GM18873 (cell line): ENCODE measurements around the gene TACC2.
"Not testable (repeated sequence)": the region's sequence is repeated elsewhere in the genome, so short reads cannot be mapped to it uniquely, and the experiment has no call there.

Experiments
- ATAC-seq: cut with Tn5 transposase; IDR thresholded peaks from one replicate; pipeline ENCODE4 v1.9.1; 2021; ENCODE audit warnings: mild to moderate bottlenecking, moderate library complexity, moderate number of reproducible peaks; ENCODE audit not compliant: unreplicated experiment, low FRiP score

Gene TACC2

DNA sequence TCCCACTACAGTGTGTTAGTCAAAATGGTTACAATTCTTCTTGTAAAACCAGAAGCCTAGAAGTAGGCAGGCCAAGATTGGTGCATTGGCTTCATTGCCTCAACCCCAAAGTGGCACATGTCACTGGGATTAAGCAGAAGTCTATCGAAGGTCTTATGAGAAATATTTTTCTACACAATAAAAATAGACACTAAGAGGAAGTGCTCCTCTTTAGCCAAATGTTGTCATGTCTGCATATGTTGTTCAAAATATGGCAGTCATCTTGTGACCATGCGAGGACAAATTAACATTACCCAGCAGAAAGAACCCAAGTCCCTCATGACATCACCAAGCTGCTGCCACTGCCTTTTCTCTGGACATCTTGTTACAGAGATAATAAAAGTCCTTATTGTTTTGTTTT, 7.6 kb upstream of the TACC2 start:
- ATAC-seq, result no peak

- no peak for ATAC-seq
Measured at GRCh38 chr10:121983852-121984251, 5.1 kb upstream of the TACC2 start.

DNA sequence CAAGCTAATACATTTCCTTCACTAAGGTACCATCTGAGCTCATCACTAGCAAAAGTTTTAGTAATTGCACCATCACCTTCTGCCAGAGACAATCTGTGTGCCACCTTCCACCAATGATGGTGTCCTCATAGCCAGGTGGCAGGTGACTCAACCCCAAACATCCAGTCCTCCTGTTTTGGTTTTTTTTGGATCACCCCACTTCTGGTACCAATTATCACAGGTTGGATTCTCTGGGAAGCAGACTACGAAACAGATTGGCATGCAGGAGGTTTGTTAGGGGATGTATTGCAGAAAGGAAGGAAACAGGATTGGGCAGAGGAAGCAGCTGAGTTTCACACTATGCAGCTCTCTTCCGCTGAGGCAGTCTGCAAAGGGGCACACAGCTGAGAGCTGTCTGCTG, 4.5 kb upstream of the TACC2 start:
- ATAC-seq, result no peak

- ATAC-seq, result no peak
Measured at GRCh38 chr10:121990015-121990677, 1.2 kb downstream of the TACC2 start.

- ATAC-seq, result not testable (repeated sequence)
Measured at GRCh38 chr10:121991727-121992126, 2.8 kb downstream of the TACC2 start.

GRCh38 chr10:121994429-121994941, 5.5 kb downstream of the TACC2 start:
- no peak for ATAC-seq

DNA sequence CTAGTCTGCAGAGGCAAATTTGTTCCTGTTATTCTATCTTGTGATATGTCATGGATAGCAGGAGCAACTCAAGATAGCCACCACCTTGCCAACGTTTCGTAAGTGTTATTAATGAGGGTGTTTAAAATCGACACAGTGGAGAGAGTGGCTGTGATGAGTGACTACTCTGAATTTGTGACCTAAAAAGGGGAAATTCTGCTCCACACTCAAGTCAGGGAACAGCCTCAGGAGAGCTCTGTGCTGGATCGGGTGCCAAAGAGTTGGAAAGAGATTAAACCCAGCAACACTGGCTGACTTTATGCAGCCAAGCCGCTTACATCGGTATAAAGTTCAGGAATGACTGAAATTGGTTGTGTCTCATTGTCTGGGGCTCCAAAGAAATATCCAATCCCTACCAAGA, 9.5 kb downstream of the TACC2 start:
- ATAC-seq, result no peak

DNA sequence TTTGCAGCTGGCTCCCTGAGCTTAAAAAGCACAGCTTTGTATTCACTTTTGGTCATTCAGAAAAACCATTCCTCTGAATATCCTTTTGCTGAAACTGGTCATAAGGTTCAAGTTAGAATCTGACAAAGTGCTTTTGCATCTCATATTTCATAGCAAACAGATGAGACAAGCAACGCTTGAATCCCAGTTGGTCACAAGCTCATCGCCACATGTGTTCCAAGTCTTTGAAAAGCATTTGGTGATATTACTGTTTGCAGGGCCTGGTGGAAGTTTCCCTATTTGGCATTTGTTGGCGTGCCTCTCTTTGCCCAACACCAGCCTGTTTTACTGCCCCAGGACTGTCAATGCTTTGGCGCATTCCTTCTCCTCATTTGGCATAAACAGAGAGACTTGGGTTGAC, 10.3 kb downstream of the TACC2 start:
- ATAC-seq, result no peak

DNA sequence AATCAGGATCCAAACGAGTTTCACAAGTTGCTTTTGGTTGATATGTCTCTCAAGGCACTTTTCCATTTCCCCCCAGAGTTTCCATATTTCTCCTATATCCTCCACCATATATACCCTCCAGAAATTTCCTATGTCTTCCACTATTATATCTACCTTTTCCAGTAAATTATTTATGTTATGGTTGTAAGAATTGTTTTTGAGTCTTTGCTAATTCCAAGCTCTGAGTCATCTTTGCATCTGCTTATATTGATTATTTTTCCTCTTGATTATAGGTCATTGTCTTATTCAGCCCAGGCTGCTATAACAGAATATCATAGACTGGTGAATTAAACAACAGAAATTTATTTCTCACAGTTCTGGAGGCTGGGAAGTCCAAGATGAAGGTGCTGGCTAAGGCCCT, 12.7 kb downstream of the TACC2 start:
- ATAC-seq, result no peak

- ATAC-seq, result no peak
Measured at GRCh38 chr10:122007415-122007814, 18.5 kb downstream of the TACC2 start.

DNA sequence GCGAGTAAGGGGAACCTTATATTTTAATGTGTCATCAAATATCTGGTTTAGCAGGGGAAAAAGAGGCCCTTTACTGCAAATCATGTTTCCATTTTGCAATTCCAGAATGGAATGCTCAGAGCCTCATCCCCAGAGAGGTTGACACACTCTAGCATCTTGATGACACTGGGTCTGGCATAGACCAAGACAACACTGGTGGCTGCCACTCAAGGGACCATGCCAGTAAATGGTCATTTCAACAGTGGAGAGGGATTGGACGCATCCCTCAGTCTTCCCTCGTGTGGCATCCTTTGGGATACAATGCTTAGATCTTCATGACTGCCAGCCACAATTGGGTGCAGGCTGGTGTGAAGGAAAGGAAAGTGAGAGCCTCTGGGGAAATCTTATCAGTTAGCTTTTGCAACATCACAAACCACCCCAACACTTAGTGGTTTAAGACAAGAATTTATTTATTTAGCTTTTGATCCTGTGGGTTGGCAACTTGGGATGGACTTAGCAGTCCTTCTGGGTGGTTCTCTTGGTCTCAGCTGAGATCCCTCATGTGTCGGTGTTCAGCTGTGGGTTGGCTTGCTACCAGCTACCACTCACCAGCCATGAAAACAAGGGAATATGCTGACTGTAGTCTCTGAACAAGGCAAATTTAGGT, 21.6 kb downstream of the TACC2 start:
- no peak for ATAC-seq

- no peak for ATAC-seq
Measured at GRCh38 chr10:122012731-122013130, 23.8 kb downstream of the TACC2 start.

GRCh38 chr10:122013311-122013780, 24.4 kb downstream of the TACC2 start:
- ATAC-seq, result no peak

DNA sequence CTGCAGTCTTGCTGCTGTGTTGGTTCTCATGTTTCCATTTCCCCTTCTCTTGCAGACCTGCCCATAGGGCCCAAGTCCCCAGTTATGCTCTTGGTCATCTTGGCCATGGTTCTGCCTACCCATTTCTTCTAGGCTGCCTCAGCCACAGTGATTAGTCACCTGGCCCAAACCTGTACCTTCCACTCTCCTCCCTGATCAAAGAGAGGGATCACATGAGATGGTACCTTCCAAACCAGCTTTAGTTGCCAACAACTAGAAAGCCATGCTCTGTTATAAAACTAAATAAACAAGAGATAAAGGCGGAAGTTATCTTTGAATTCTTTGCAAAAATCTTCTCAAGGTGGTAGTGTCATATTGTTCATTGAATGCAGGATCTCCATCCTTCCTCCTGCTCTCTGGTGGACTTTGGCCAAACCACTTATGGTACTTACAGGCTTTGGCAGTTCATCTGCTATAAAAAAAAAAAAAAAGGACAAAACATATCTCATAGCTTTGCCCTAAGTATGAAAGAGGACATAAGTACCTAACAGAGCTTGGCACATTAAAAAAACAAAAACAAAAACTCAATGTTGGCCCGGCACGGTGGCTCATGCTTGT, 25.8 kb downstream of the TACC2 start:
- no peak for ATAC-seq

GRCh38 chr10:122017926-122018325, 29.0 kb downstream of the TACC2 start:
- not testable (repeated sequence) for ATAC-seq

GRCh38 chr10:122018491-122018890, 29.5 kb downstream of the TACC2 start:
- no peak for ATAC-seq

DNA sequence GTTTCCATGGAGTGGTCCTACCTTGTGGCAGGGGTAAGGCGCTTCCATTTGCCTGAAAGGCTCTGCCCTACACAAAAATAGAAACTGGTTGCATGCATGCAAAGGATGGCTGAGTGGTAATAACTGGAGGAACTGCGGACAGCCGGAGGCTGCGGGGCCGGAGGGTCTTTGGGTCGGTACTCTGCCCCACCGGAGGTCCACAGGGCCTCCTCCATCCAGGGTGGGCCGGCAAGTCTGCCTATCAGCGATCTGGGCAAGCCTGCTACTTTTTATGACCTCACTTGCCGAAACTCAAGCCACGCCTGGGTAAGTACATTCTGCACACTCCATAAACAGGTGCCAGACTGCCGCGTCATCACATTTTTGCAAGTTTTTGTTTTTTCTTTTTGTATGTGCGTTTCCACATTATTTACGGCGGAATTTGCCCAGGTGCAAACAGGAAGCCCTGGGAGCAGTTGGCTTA, 30.0 kb downstream of the TACC2 start:
- no peak for ATAC-seq

GRCh38 chr10:122019414-122019975, 30.5 kb downstream of the TACC2 start:
- ATAC-seq, result no peak

DNA sequence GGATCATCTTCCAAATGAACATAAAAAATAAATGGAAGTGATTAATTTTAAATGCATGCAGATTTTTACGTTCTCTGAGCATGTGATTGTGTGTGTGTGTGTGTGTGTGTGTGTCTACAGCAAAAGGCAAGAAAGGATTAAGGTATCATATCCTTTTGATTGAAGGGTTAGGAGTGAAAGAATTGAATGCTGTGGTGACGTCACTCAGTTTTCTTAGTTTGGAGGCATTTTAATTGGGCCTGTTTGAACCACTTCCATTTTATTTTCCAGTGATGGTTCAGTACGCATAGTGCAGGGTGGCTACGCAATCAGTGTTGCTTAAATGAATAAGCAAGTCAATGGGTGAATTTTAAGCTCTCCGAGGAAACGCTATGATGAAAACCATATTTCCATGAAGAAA, 31.3 kb downstream of the TACC2 start:
- no peak for ATAC-seq

- no peak for ATAC-seq
Measured at GRCh38 chr10:122021379-122021778, 32.4 kb downstream of the TACC2 start.

- ATAC-seq, result no peak
Measured at GRCh38 chr10:122021828-122022227, 32.9 kb downstream of the TACC2 start.
